Keratinocyte (primary cell): ENCODE measurements around the gene NXNL1. TPM values are rescaled to one million over a fixed set of nuclear protein-coding genes. Genes with fewer than 3 reads are reported as not detected.

Experiments
- DNase-seq: peaks from one replicate; pipeline ENCODE4 v3.0.0-alpha.2; 2011; ENCODE audit warnings: low read depth, missing footprints, low spot score
- FAIRE-seq: peaks from 2 replicates; lab custom pipeline; 2011; peaks lifted over from hg19 to GRCh38; lab: Jason Lieb, UNC
- H2AFZ ChIP-seq: 2 replicates; pipeline ENCODE4 v1.6.0; 2012; ENCODE audit warnings: low read length, control low read depth, inconsistent platforms; ENCODE audit not compliant: control insufficient read depth
- H3K27ac ChIP-seq: 2 replicates; pipeline ENCODE4 v1.5.1; 2011; ENCODE audit warnings: low read length; ENCODE audit not compliant: control insufficient read depth, insufficient read depth
- H3K27me3 ChIP-seq: 3 replicates; pipeline ENCODE4 v1.6.0; 2011; ENCODE audit warnings: low read length; ENCODE audit not compliant: control insufficient read depth, insufficient read depth; ENCODE audit errors: extremely low read depth
- H3K36me3 ChIP-seq, 2 experiments: 2 replicates in 1 of 2; 3 replicates in 1 of 2; pipeline ENCODE4 v1.5.1; 2011; ENCODE audit warnings: low read length in 2 of 2, mild to moderate bottlenecking in 1 of 2; ENCODE audit not compliant: control insufficient read depth in 2 of 2, insufficient read depth in 2 of 2; ENCODE audit errors: extremely low read depth in 1 of 2
- H3K4me1 ChIP-seq: 3 replicates; pipeline ENCODE4 v1.5.1; 2011; ENCODE audit warnings: low read length; ENCODE audit not compliant: control insufficient read depth, insufficient read depth; ENCODE audit errors: extremely low read depth
- H3K4me2 ChIP-seq: 3 replicates; pipeline ENCODE4 v1.6.0; 2011; ENCODE audit warnings: low read depth, low read length; ENCODE audit not compliant: control insufficient read depth, insufficient read depth; ENCODE audit errors: extremely low read depth
- H3K4me3 ChIP-seq, 3 experiments: fragments of 200-600 bp in 1 of 3; sonication (generic) in 1 of 3; 2 replicates in 2 of 3; 3 replicates in 1 of 3; pipeline ENCODE4 v1.5.1; 2011 to 2016; ENCODE audit warnings: low read length in 3 of 3, mild to moderate bottlenecking in 3 of 3, control low read depth in 2 of 3, inconsistent platforms in 1 of 3, low read depth in 1 of 3, mixed read lengths in 1 of 3, mixed run types in 1 of 3, moderate library complexity in 1 of 3; ENCODE audit not compliant: control insufficient read depth in 2 of 3, insufficient read depth in 2 of 3; ENCODE audit errors: extremely low read depth in 1 of 3
- H3K79me2 ChIP-seq: 2 replicates; pipeline ENCODE4 v1.6.0; 2012; ENCODE audit warnings: low read length; ENCODE audit not compliant: control insufficient read depth, insufficient read depth
- H3K9ac ChIP-seq: 3 replicates; pipeline ENCODE4 v1.6.0; 2011; ENCODE audit warnings: low read length; ENCODE audit not compliant: control insufficient read depth, insufficient read depth; ENCODE audit errors: extremely low read depth
- H3K9me1 ChIP-seq: 3 replicates; pipeline ENCODE4 v1.6.0; 2011; ENCODE audit warnings: low read length; ENCODE audit not compliant: control insufficient read depth, insufficient read depth; ENCODE audit errors: extremely low read depth
- H3K9me3 ChIP-seq: 2 replicates; pipeline ENCODE4 v1.5.1; 2012; ENCODE audit warnings: low read depth, low read length; ENCODE audit not compliant: control insufficient read depth
- H4K20me1 ChIP-seq: 3 replicates; pipeline ENCODE4 v1.6.0; 2011; ENCODE audit warnings: low read length; ENCODE audit not compliant: control insufficient read depth, insufficient read depth; ENCODE audit errors: extremely low read depth
- CTCF ChIP-seq, 3 experiments: IDR thresholded peaks in 1 of 3; conservative IDR thresholded peaks in 1 of 3; optimal IDR thresholded peaks in 1 of 3; 2 replicates in 2 of 3; 3 replicates in 1 of 3; pipeline versions ENCODE3 to v1.5.1; 2011; ENCODE audit warnings: low read length in 3 of 3, mild to moderate bottlenecking in 3 of 3, moderate library complexity in 2 of 3, control low read depth in 1 of 3, inconsistent platforms in 1 of 3; ENCODE audit not compliant: insufficient read depth in 2 of 3; ENCODE audit errors: extremely low read depth in 1 of 3
- EZH2 ChIP-seq: IDR thresholded peaks from one replicate; pipeline ENCODE4 v1.6.1; 2012; ENCODE audit warnings: inconsistent platforms, mild to moderate bottlenecking, low read length, moderate library complexity
- dilution Hi-C: fragments of 300-500 bp; cut with MboI; formaldehyde crosslinking; loops from one replicate; pipeline ENCODE4 v1.7.0; 2020; ENCODE audit warnings: low sequenced_read_pairs; ENCODE audit not compliant: extremely low pct_ligation_motif_present
- polyA plus RNA-seq, 5 experiments: library from polyadenylated mRNA; depleted of rRNA in 3 of 5; stranded (reverse) in 3 of 5; stranded (forward) in 1 of 5; unstranded in 1 of 5; fragments of >200 nt; gene quantifications; 1 replicate in 1 of 5; 2 replicates in 3 of 5; 3 replicates in 1 of 5; pipeline versions ENCODE4 v1.2.1 to v1.2.3, GENCODE V29; 2011 to 2012; ENCODE audit warnings: missing spikeins in 2 of 5, low read depth in 1 of 5, low replicate concordance in 1 of 5

NXNL1 gene
- polyA plus RNA-seq, 1 donor (not counting 4 experiments of a cell fraction or from before 2014, with no cell fraction given), result not detected

GRCh38 chr19:17483605-17484002 lies 22.9 kb upstream of the NXNL1 start:
- Histone ChIP-seq H3K79me2 (peaks cover 3% of the 10 kb centered on the region), H3K27ac (no peak overlapping the region), H3K9me1 (no peaks in the 10 kb centered on the region), H3K27me3 (no peaks in the 10 kb centered on the region), H3K9me3 (no peaks in the 10 kb centered on the region), H3K36me3 (peaks cover 0 to 6% of the 10 kb centered on the region in 2 experiments), H3K4me3 (no peak overlapping the region), H3K9ac (no peak overlapping the region), H2AFZ (no peak overlapping the region), H4K20me1 (no peaks in the 10 kb centered on the region), H3K4me2 (no peak overlapping the region), H3K4me1 (peaks cover 11% of the 10 kb centered on the region)
- DNase-seq, result no peak
- FAIRE-seq, result no peak
- dilution Hi-C loops, result no loop called here
- TF ChIP-seq CTCF (optimal IDR thresholded peaks at IDR 0.05 in 1 of 3, IDR thresholded peaks at IDR 0.05 in 1 of 3, conservative IDR thresholded peaks at IDR 0.05 in 1 of 3; ENCODE audit: extremely low read depth in 1 of 3, insufficient read depth in 2 of 3, low read length in 3 of 3) (no peak), EZH2 (no peak)

GRCh38 chr19:17482877-17483604 lies 22.3 kb upstream of the NXNL1 start:
- dilution Hi-C loops, result no loop called here
- TF ChIP-seq EZH2 (no peak), CTCF (optimal IDR thresholded peaks at IDR 0.05 in 1 of 3, IDR thresholded peaks at IDR 0.05 in 1 of 3, conservative IDR thresholded peaks at IDR 0.05 in 1 of 3; ENCODE audit: extremely low read depth in 1 of 3, insufficient read depth in 2 of 3, low read length in 3 of 3) (no peak)
- Histone ChIP-seq H3K4me2 (no peak overlapping the region), H3K27me3 (no peaks in the 10 kb centered on the region), H3K27ac (no peak overlapping the region), H3K9me3 (no peaks in the 10 kb centered on the region), H2AFZ (no peak overlapping the region), H4K20me1 (no peaks in the 10 kb centered on the region), H3K9me1 (no peaks in the 10 kb centered on the region), H3K79me2 (peaks cover 3% of the 10 kb centered on the region), H3K4me1 (peaks cover 7% of the 10 kb centered on the region), H3K36me3 (peaks cover 0 to 6% of the 10 kb centered on the region in 2 experiments), H3K9ac (no peak overlapping the region), H3K4me3 (no peak overlapping the region)
- no peak for DNase-seq
- FAIRE-seq, result no peak
